SK-N-SH treated with all-trans-retinoic acid at 6 μM for 48 hours (cell line): ENCODE data around the gene ADGRV1.

Experiments used
- ATAC-seq: fragments of 200-7000 bp; cut with Tn5 transposase; 3 replicates; pipeline ENCODE4 v1.9.1; 2020; ENCODE audit warnings: mild to moderate bottlenecking, moderate library complexity
- ARNTL ChIP-seq: fragments of 450-650 bp; formaldehyde crosslinking; IDR thresholded peaks from 2 replicates; pipeline ENCODE4 v1.5.0; 2020; ENCODE audit warnings: low read depth, mild to moderate bottlenecking, moderate library complexity, borderline replicate concordance
- BACH2 ChIP-seq: fragments of 250-450 bp; sonication (Bioruptor Pico); IDR thresholded peaks from 2 replicates; pipeline ENCODE4 v1.9.0; 2021; ENCODE audit warnings: mild to moderate bottlenecking, borderline replicate concordance
- CREB5 ChIP-seq: fragments of 250-450 bp; sonication (Bioruptor Pico); IDR thresholded peaks from 2 replicates; pipeline ENCODE4 v1.5.1; 2020; ENCODE audit warnings: low read depth, mild to moderate bottlenecking, moderate library complexity
- CSDC2 ChIP-seq: fragments of 250-450 bp; sonication (Bioruptor Pico); IDR thresholded peaks from 2 replicates; pipeline ENCODE4 v1.5.0; 2020; ENCODE audit warnings: mild to moderate bottlenecking, moderate library complexity
- ESRRG ChIP-seq: fragments of 250-450 bp; sonication (Bioruptor Pico); IDR thresholded peaks from 2 replicates; pipeline ENCODE4 v1.6.1; 2021; ENCODE audit warnings: mild to moderate bottlenecking
- GLIS3 ChIP-seq: fragments of 250-450 bp; sonication (Bioruptor Pico); IDR thresholded peaks from 2 replicates; pipeline ENCODE4 v1.5.0; 2020; ENCODE audit warnings: mild to moderate bottlenecking, moderate library complexity
- ISL1 ChIP-seq: fragments of 250-450 bp; sonication (Bioruptor Pico); IDR thresholded peaks from 2 replicates; pipeline ENCODE4 v2.1.2; 2022; ENCODE audit warnings: mild to moderate bottlenecking, moderate library complexity
- OSR1 ChIP-seq: fragments of 250-450 bp; sonication (Bioruptor Pico); IDR thresholded peaks from 2 replicates; pipeline ENCODE4 v1.8.0; 2022; ENCODE audit warnings: moderate library complexity, mild to moderate bottlenecking, inconsistent platforms
- PATZ1 ChIP-seq: fragments of 250-450 bp; sonication (Bioruptor Pico); IDR thresholded peaks from 2 replicates; pipeline ENCODE4 v1.8.0; 2020; ENCODE audit warnings: mild to moderate bottlenecking, moderate library complexity, borderline replicate concordance
- POU6F1 ChIP-seq: fragments of 250-450 bp; sonication (Bioruptor Pico); IDR thresholded peaks from 2 replicates; pipeline ENCODE4 v1.8.0; 2021; ENCODE audit warnings: low read depth, mild to moderate bottlenecking, moderate library complexity, borderline replicate concordance
- PPARA ChIP-seq: fragments of 250-450 bp; sonication (Bioruptor Pico); IDR thresholded peaks from 2 replicates; pipeline ENCODE4 v1.5.0; 2020; ENCODE audit warnings: mild to moderate bottlenecking, borderline replicate concordance
- RARB ChIP-seq: fragments of 250-450 bp; sonication (Bioruptor Pico); IDR thresholded peaks from 2 replicates; pipeline ENCODE4 v1.8.0; 2021; ENCODE audit warnings: mild to moderate bottlenecking, moderate library complexity
- SNAI2 ChIP-seq: fragments of 250-450 bp; sonication (Bioruptor Pico); IDR thresholded peaks from 2 replicates; pipeline ENCODE4 v1.5.0; 2020; ENCODE audit warnings: mild to moderate bottlenecking, moderate library complexity
- TOX ChIP-seq: fragments of 250-450 bp; sonication (Bioruptor Pico); IDR thresholded peaks from 2 replicates; pipeline ENCODE4 v1.8.0; 2021; ENCODE audit warnings: mild to moderate bottlenecking, moderate library complexity, borderline replicate concordance
- TSHZ2 ChIP-seq: fragments of 250-450 bp; sonication (Bioruptor Pico); IDR thresholded peaks from 2 replicates; pipeline ENCODE4 v1.5.0; 2020; ENCODE audit warnings: mild to moderate bottlenecking, moderate library complexity
- ZC3H10 ChIP-seq: fragments of 250-450 bp; sonication (Bioruptor Pico); IDR thresholded peaks from 2 replicates; pipeline ENCODE4 v1.5.1; 2021; ENCODE audit warnings: mild to moderate bottlenecking, moderate library complexity
- ZFP3 ChIP-seq: fragments of 250-450 bp; sonication (Bioruptor Pico); IDR thresholded peaks from 2 replicates; pipeline ENCODE4 v1.5.0; 2020; ENCODE audit warnings: mild to moderate bottlenecking, moderate library complexity
- ZFP30 ChIP-seq: fragments of 450-650 bp; formaldehyde crosslinking; IDR thresholded peaks from 2 replicates; pipeline ENCODE4 v1.5.0; 2022; ENCODE audit warnings: mild to moderate bottlenecking, moderate library complexity
- ZNF565 ChIP-seq: fragments of 450-650 bp; formaldehyde crosslinking; conservative IDR thresholded peaks from 2 replicates; pipeline ENCODE4 v1.5.0; 2020; ENCODE audit warnings: low read depth, mild to moderate bottlenecking, moderate library complexity
- ZNF70 ChIP-seq: fragments of 450-650 bp; formaldehyde crosslinking; IDR thresholded peaks from 2 replicates; pipeline ENCODE4 v1.5.0; 2020; ENCODE audit warnings: mild to moderate bottlenecking, moderate library complexity
- ZNF8 ChIP-seq: fragments of 450-650 bp; formaldehyde crosslinking; IDR thresholded peaks from 2 replicates; pipeline ENCODE4 v1.5.0; 2020; ENCODE audit warnings: mild to moderate bottlenecking, moderate library complexity
- TF ChIP-seq, protein P1 (sequence below): fragments of 250-450 bp; sonication (Bioruptor Pico); IDR thresholded peaks from 2 replicates; pipeline ENCODE4 v1.5.1; 2021; ENCODE audit warnings: mild to moderate bottlenecking, moderate library complexity

Gene ADGRV1

DNA sequence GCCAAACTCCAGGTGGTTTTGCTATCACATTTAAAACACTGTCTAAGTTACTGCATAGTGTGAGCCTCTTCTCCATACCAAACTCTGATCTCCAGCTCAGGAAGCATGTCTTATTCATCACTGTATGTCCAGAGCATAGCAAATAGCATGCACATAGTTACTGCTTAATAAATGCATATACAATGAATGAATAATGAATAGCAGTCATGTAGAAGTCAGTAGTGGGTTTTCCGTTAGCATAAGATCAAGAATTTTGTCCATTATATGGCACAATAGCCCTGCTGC, 495.1 kb downstream of the ADGRV1 start:
- TF ChIP-seq ZFP30 (no peak), TOX (CRISPR knock-in tag) (no peak), SNAI2 (CRISPR knock-in tag) (no peak), CREB5 (CRISPR knock-in tag) (no peak), ISL1 (no peak), ZNF70 (CRISPR knock-in tag) (no peak), POU6F1 (CRISPR knock-in tag) (no peak), RARB (no peak), ESRRG (CRISPR knock-in tag) (no peak), BACH2 (CRISPR knock-in tag) (no peak), ARNTL (no peak), ZFP3 (no peak), ZNF8 (no peak), ZC3H10 (no peak)
- no peak for ATAC-seq

GRCh38 chr5:91058155-91058554, 499.6 kb downstream of the ADGRV1 start:
- ATAC-seq, result no peak
- TF ChIP-seq ARNTL (no peak), OSR1 (CRISPR knock-in tag) (no peak), ESRRG (CRISPR knock-in tag) (no peak), RARB (no peak), POU6F1 (CRISPR knock-in tag) (no peak), CREB5 (CRISPR knock-in tag) (no peak), PATZ1 (CRISPR knock-in tag) (no peak), CSDC2 (CRISPR knock-in tag) (no peak), ZNF565 (no peak), TSHZ2 (CRISPR knock-in tag) (no peak), TOX (CRISPR knock-in tag) (no peak), SNAI2 (CRISPR knock-in tag) (no peak), ZNF70 (CRISPR knock-in tag) (no peak), GLIS3 (CRISPR knock-in tag) (no peak), PPARA (CRISPR knock-in tag) (no peak), ISL1 (no peak)
- TF ChIP-seq, protein P1, sequence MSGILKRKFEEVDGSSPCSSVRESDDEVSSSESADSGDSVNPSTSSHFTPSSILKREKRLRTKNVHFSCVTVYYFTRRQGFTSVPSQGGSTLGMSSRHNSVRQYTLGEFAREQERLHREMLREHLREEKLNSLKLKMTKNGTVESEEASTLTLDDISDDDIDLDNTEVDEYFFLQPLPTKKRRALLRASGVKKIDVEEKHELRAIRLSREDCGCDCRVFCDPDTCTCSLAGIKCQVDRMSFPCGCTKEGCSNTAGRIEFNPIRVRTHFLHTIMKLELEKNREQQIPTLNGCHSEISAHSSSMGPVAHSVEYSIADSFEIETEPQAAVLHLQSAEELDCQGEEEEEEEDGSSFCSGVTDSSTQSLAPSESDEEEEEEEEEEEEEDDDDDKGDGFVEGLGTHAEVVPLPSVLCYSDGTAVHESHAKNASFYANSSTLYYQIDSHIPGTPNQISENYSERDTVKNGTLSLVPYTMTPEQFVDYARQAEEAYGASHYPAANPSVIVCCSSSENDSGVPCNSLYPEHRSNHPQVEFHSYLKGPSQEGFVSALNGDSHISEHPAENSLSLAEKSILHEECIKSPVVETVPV (CRISPR knock-in tag), result no peak
- TF ChIP-seq, all 23 proteins: peak for 0
